GM21526 (cell line): ENCODE data around the gene TENM4.

ENCODE experiments used
- ATAC-seq: cut with Tn5 transposase; IDR thresholded peaks from one replicate; pipeline ENCODE4 v1.9.1; 2021; ENCODE audit warnings: moderate library complexity; ENCODE audit not compliant: unreplicated experiment, low FRiP score

TENM4 gene

DNA sequence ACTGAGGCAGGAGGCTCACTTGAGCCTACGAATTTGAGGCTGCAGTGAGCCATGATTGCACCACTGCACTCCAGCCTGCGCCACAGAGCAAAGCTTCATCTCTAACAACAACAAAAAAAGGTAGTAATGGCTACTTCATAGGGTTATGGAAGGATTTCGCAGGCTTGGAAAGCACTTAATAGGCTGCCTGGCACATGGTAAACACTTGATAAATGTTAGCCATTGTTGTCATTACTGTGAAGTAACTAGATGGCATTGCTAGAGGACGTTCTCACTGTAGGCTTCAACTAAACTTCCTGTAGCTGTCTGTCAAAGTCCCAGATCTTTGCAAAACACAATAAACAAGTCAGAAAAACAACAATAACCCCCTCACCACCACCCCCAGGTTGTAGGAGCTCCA lies 508.9 kb downstream of the TENM4 start:
- ATAC-seq = no peak

DNA sequence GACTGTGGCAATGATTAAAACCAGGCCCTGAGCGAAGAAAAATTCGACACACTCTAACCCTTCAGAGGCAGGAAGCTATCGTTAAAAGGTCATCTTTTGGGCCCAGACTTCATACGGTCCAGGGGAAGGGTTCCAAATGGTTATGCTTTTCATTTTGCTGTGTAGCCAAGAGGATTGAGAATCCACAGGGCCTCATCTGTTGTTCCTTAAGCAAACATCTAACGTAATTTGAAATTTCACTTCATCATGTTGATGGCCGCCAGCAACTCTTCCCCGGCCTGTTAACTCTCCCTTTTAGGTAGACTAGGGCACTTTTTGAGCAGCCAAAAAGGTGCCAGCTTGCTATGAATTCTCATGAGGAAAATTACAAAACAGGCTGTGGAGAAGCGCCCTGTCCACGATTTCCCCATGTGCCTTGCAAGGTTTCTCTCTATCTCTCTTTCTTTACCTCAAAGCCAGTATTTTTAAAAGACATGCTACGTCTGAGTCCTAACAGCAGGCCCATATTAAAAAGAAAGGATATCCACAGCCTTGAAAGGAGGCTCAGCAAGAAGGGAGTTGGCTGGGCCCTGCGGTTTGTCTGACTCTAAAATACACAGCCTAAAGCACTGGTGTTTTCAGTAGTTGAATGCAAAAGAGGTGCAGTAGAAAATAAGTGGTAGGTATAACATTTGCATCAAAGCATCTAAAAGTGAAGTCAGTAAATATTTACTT lies 509.9 kb downstream of the TENM4 start:
- ATAC-seq = no peak

DNA sequence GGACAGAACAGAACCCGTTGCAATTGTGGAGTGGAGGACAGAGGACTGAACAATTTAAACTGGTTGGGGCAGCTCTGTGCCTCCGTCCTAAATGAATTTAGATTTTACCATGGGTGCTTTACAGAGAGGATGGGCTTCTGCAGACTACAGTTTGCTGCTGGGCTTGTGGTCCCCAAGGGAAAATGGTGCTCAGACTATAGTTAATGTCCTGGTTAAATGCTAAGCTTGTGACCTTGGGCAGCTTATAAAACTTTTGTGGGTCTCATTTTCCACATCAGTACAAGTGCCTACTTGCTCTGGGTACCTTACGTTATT lies 511.0 kb downstream of the TENM4 start:
- no peak for ATAC-seq

DNA sequence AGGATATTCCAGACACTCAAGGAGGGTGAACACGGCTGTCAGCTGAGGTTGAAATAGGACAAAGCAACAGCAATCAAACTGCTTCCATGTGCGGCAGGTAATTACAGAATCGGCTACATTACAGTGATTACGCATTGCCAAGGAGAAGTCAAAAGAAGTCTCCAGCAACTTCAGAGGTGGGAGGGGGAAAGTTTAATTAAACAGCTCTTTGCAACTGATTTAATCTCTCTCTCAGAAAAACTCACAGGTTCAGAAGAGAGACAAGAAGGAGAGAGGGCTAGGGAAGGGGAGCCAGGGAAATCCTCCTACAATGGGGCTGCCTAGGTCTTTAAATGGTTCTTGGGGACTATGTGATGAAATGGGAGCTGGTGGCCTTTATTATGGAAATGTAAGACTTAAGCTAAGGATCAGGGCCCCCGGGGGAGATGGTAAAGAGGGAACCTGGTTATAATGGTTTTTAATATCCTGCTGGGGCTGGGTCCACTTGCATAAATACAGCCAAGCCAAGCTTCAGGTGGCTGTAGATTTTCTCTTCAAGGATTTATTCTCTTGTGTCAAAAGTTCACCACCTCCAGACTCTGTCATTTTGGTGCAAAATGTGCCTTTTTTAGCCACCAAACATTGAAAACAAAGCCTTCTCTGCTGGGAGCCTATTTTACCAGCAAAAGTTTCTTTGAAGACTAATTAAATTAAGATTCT lies 511.5 kb downstream of the TENM4 start:
- no peak for ATAC-seq

- no peak for ATAC-seq
Measured at GRCh38 chr11:78927511-78927910, 513.3 kb downstream of the TENM4 start.

GRCh38 chr11:78926633-78927338 lies 514.0 kb downstream of the TENM4 start:
- ATAC-seq = no peak

- ATAC-seq = no peak
Measured at GRCh38 chr11:78925387-78925786, 515.4 kb downstream of the TENM4 start.

DNA sequence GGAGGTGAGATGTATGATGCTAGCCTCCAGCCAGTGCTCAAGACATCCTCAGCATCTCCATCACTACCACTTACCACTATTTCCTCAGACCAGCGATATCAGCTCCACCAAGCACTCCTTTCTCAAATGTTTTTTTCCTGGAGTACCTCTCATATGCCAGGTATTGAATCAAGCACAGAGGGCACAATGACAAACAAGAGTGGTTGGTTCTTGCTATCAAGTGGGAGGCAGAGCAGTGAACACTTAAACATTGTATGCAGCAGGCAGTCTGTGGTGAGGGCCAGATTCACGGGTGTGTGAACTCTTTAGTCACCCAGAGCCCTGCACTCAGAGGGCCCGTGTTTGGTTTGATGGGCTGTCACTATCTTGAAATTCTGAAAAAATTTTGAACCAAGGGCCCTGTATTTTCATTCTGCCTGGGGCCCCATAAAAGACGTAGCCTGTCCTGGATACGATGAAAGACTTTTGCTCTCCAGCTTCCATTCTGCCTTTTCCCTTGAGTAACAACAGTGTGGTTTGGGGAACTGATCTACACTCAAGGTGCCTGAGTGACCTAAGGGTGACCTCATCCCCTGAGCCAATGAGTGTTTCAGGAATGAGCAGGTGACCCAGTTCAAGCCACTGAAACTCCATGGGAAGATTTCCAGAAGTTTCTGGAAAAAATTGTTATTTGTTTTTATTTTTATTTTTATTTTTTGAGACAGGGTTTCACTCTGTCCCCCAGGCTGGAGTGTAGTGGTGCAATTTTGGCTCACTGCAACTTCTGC lies 517.8 kb downstream of the TENM4 start:
- no peak for ATAC-seq

DNA sequence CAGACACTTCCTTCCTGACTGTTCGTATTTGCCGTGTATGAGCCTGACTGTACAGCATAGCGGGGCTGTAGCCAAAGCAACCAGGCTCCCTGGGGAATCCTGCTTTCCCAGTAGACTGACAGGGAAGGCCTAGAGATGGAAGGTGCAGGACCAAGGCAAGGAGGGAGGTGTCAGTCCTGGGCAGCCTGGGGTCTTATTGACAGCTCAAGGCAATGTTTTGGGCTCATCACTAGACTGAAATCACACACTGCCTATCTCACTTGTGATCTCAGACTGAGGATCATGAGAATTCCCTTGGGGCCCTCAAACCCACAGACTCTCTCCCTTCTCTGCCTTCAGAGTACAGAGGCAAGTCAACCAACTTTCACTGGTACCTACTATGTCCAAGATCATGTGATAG lies 519.3 kb downstream of the TENM4 start:
- no peak for ATAC-seq

GRCh38 chr11:78920329-78920728 lies 520.5 kb downstream of the TENM4 start:
- no peak for ATAC-seq

DNA sequence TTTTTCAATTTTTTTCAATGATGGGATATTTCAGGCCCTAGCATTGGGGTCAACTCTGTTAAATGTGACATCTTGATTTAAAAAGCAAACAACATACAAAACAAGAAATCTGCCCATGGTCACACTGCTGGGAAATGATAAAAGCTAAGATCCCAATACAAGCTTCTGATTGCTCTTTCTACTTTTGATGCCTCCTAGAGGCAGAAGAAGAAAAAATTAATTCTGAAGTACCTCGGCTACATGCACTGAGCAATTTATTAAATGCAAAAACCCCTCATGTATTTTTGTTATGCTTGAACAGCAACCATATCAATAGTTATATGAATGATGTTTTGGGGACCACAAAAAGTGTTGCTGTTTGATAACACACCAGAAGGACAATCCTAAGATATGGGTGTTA lies 524.1 kb downstream of the TENM4 start:
- ATAC-seq = no peak

GRCh38 chr11:78914503-78914902 lies 526.3 kb downstream of the TENM4 start:
- no peak for ATAC-seq

- ATAC-seq = no peak
Measured at GRCh38 chr11:78912778-78913177, 528.1 kb downstream of the TENM4 start.

DNA sequence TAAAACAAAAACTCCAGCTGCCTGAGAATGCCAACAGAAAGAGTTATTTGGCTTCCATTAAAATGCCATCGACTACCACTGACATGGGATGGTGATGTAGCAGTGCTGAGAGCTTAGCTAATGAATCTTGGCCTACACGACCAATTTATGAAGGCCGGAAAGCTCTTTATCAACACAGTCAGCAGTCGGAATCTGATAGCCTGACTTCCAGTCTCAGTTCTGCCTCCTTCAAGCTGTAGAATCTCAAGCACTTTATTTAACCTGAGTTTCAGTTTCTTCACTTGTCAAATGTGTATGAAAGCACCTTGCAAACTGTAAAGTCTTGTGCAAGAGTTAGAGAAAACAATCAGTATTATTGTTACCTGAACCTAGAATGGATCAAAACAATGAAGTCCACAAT lies 530.5 kb downstream of the TENM4 start:
- ATAC-seq = no peak

DNA sequence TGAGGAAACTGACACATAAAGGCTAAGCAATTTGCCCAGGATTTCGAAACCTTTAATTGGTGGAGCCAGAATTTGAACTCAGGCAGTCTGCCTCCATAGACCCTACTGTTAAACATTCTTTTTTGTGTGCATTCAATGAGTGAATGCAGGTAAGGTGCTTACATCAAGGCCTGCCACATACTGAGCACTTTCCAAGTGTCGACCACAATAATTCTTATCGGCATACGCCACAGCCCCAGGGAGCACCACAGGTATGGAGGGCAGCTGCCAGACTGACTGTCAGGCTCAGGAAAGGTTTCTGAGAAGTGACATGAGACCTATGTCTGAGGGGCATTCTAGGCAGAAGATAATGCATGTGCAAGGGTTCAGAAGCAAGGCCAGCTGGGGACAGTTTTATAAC lies 531.4 kb downstream of the TENM4 start:
- ATAC-seq = no peak

DNA sequence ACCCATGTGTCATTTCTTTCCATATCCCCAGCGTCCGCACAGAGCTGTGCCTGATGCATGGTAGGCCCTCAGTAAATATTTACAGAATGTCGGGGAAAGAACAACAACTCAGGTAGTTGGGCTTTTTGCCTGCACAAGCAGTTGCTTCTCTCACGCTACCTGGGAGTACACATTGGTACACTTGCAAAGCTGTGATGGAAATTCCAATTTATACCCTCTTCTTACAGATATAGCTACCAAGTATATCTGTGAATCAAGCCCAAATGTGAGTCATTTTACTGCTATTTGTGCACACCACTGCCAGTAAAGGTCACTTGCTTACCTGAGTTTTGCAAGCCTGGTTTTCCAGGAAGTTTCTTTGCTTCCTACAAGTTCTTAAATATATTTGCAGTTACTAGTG lies 533.2 kb downstream of the TENM4 start:
- no peak for ATAC-seq

DNA sequence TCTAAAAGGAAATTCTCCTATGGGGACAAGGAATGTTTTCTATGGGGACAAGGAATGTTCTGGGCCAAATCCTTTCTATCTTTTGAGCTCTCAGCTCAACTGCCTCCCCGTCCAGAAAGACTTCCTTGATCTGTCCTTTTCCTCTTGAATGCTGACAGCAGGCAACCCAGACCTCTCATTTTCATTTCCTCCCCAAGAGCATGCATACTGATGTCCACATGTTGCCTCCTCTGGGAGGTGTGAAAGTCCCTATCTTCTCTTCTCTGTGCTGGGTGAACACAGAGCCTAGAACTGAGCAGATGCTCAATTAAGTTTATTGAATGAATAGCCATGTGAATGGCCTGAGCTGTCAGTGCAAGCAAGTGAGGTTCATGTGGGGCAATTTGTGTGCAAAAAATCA lies 534.3 kb downstream of the TENM4 start:
- no peak for ATAC-seq

- ATAC-seq = no peak
Measured at GRCh38 chr11:78905756-78906155, 535.1 kb downstream of the TENM4 start.

DNA sequence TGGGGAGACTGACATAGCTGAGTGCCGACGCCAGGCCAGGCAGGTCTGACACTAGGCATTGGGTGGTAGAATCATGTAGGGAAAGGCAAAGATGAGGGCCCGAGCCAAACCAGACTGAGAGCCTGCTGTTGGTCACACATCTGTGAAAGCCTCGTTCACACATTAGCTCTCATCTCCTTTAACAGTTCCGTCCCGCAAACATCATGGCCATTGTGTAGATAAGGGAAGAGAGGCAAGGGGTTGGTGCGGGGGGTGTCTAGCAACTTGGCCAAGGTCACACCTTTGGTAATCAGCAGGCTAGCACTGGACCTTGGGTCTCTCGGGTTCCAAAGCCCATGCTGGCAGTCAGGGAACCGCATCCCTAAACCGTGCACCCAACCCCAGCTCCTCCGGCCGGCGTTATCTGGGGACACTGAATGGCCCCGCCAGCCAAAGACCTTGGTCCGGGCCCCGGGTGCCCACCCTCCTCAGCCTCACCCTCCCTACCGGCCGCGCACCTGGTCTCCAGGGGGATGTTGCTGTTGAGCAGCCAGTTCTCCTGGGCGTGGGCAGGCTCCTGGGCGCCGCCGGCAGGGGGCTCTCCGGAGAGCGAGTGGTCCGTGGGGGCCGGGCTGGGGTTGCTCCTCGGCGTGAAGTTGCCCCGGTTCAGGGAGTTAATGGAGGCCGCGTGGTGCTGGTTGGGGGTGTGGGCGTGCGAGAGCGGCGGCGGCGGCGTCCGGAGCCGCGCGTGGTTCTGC lies 537.9 kb downstream of the TENM4 start:
- no peak for ATAC-seq

GRCh38 chr11:78901831-78902230 lies 539.0 kb downstream of the TENM4 start:
- no peak for ATAC-seq
